Measurements from ENCODE around the gene PLAGL2. TPM values are rescaled to one million over a fixed set of nuclear protein-coding genes. Genes with fewer than 3 reads are reported as not detected.

PLAGL2 gene
- polyA plus RNA-seq, 1 donor (not counting 4 experiments of a cell fraction or from before 2014, with no cell fraction given), result 4.3 TPM

DNA sequence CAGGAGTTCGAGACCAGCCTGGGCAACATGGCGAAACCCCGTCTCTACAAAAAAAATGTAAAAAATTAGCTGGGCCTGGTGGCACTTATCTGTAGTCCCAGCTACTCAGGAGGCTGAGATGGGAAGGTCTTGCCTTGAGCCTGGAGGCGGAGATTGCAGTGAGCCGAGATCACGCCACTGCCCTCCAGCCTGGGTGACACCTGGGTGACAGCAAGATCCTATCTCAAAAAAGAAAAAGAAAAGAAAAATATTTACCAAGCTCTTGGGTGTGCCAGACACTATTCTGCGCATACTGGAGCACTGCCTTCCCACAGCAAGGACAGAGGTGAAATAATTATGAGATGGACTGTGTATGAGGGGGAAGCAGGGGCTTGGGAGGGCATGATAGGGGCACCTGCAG is 19.8 kb upstream of the PLAGL2 start:
- no peak overlapping the region for H3K27ac ChIP-seq (ENCODE audit: control insufficient read depth, insufficient read depth, low read length)
- no peak overlapping the region for H2AFZ ChIP-seq (ENCODE audit: control insufficient read depth, low read length)
- no peak for TF ChIP-seq EZH2 (IDR thresholded peaks at IDR 0.05; ENCODE audit: low read length)
- TF ChIP-seq, protein P1, sequence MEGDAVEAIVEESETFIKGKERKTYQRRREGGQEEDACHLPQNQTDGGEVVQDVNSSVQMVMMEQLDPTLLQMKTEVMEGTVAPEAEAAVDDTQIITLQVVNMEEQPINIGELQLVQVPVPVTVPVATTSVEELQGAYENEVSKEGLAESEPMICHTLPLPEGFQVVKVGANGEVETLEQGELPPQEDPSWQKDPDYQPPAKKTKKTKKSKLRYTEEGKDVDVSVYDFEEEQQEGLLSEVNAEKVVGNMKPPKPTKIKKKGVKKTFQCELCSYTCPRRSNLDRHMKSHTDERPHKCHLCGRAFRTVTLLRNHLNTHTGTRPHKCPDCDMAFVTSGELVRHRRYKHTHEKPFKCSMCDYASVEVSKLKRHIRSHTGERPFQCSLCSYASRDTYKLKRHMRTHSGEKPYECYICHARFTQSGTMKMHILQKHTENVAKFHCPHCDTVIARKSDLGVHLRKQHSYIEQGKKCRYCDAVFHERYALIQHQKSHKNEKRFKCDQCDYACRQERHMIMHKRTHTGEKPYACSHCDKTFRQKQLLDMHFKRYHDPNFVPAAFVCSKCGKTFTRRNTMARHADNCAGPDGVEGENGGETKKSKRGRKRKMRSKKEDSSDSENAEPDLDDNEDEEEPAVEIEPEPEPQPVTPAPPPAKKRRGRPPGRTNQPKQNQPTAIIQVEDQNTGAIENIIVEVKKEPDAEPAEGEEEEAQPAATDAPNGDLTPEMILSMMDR (optimal IDR thresholded peaks at IDR 0.05 in 1 of 3, IDR thresholded peaks at IDR 0.05 in 1 of 3, conservative IDR thresholded peaks at IDR 0.05 in 1 of 3; ENCODE audit: extremely low read depth in 1 of 3, insufficient read depth in 2 of 3, low read length in 3 of 3), result no peak
- DNase-seq (ENCODE audit: low read depth, low spot score), result no peak
- no peak overlapping the region for H3K9ac ChIP-seq (ENCODE audit: control insufficient read depth, extremely low read depth, insufficient read depth, low read length)
- no peaks in the 10 kb centered on the region for H3K79me2 ChIP-seq (ENCODE audit: control insufficient read depth, insufficient read depth, low read length)
- no peaks in the 10 kb centered on the region for H3K4me1 ChIP-seq (ENCODE audit: control insufficient read depth, extremely low read depth, insufficient read depth, low read length)
- H3K9me1 ChIP-seq (ENCODE audit: control insufficient read depth, extremely low read depth, insufficient read depth, low read length), result no peaks in the 10 kb centered on the region
- H3K4me2 ChIP-seq (ENCODE audit: control insufficient read depth, extremely low read depth, insufficient read depth, low read depth, low read length), result no peak overlapping the region
- peaks cover 33 to 35% of the 10 kb centered on the region in 2 experiments for H3K36me3 ChIP-seq (ENCODE audit: control insufficient read depth in 2 of 2, extremely low read depth in 1 of 2, insufficient read depth in 2 of 2, low read length in 2 of 2)
- no peak for FAIRE-seq
- no peaks in the 10 kb centered on the region for H3K27me3 ChIP-seq (ENCODE audit: control insufficient read depth, extremely low read depth, insufficient read depth, low read length)
- dilution Hi-C loops (cut with MboI; ENCODE audit: extremely low pct_ligation_motif_present, low sequenced_read_pairs), result no loop called here
- no peak overlapping the region for H3K4me3 ChIP-seq (ENCODE audit: control insufficient read depth in 2 of 3, extremely low read depth in 1 of 3, insufficient read depth in 2 of 3, low read depth in 1 of 3, low read length in 3 of 3)
- no peaks in the 10 kb centered on the region for H3K9me3 ChIP-seq (ENCODE audit: control insufficient read depth, low read depth, low read length)
- H4K20me1 ChIP-seq (ENCODE audit: control insufficient read depth, extremely low read depth, insufficient read depth, low read length), result no peaks in the 10 kb centered on the region

DNA sequence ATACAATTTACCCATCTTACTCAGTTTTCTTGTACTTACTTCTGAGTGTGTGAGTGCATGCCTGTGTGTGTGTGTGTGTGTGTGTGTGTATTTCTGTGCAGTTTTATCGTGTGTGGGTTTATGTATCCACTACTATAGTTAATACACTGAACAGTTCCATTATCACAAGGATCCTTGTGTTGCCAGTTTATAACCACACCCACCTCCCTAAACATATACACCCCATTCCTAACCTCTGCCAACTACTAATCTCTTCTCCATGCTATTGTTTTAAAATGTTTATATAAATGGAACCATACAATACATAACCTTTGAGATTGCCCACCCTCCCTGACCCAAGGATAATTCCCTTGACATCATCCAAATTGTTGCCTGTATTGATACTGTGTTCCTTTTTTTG is 18.8 kb upstream of the PLAGL2 start:
- Histone ChIP-seq H3K9me1 (ENCODE audit: control insufficient read depth, extremely low read depth, insufficient read depth, low read length) (no peaks in the 10 kb centered on the region), H3K36me3 (ENCODE audit: control insufficient read depth in 2 of 2, extremely low read depth in 1 of 2, insufficient read depth in 2 of 2, low read length in 2 of 2) (peaks cover 33 to 35% of the 10 kb centered on the region in 2 experiments), H3K4me2 (ENCODE audit: control insufficient read depth, extremely low read depth, insufficient read depth, low read depth, low read length) (no peak overlapping the region), H2AFZ (ENCODE audit: control insufficient read depth, low read length) (no peak overlapping the region), H4K20me1 (ENCODE audit: control insufficient read depth, extremely low read depth, insufficient read depth, low read length) (no peaks in the 10 kb centered on the region), H3K4me3 (ENCODE audit: control insufficient read depth in 2 of 3, extremely low read depth in 1 of 3, insufficient read depth in 2 of 3, low read depth in 1 of 3, low read length in 3 of 3) (no peak overlapping the region), H3K9ac (ENCODE audit: control insufficient read depth, extremely low read depth, insufficient read depth, low read length) (no peak overlapping the region), H3K27me3 (ENCODE audit: control insufficient read depth, extremely low read depth, insufficient read depth, low read length) (no peaks in the 10 kb centered on the region), H3K27ac (ENCODE audit: control insufficient read depth, insufficient read depth, low read length) (no peak overlapping the region), H3K4me1 (ENCODE audit: control insufficient read depth, extremely low read depth, insufficient read depth, low read length) (no peaks in the 10 kb centered on the region), H3K79me2 (ENCODE audit: control insufficient read depth, insufficient read depth, low read length) (no peaks in the 10 kb centered on the region), H3K9me3 (ENCODE audit: control insufficient read depth, low read depth, low read length) (no peaks in the 10 kb centered on the region)
- no peak for TF ChIP-seq EZH2 (IDR thresholded peaks at IDR 0.05; ENCODE audit: low read length)
- TF ChIP-seq, protein P1 (optimal IDR thresholded peaks at IDR 0.05 in 1 of 3, IDR thresholded peaks at IDR 0.05 in 1 of 3, conservative IDR thresholded peaks at IDR 0.05 in 1 of 3; ENCODE audit: extremely low read depth in 1 of 3, insufficient read depth in 2 of 3, low read length in 3 of 3), result no peak
- dilution Hi-C loops (cut with MboI; ENCODE audit: extremely low pct_ligation_motif_present, low sequenced_read_pairs), result no loop called here
- FAIRE-seq, result no peak
- DNase-seq (ENCODE audit: low read depth, low spot score), result no peak
